Gastrocnemius medialis (tissue), 4 donors: ENCODE results near the gene HSPB2.

ENCODE experiments used
- POLR2A ChIP-seq, 2 donors: fragments of 450-650 bp; IDR thresholded peaks; one replicate each; pipeline ENCODE4 v1.6.1; 2017; ENCODE audit warnings: antibody characterized with exemption in 2 of 2, mild to moderate bottlenecking in 2 of 2, moderate library complexity in 2 of 2
- TF ChIP-seq, protein P1 (sequence below), 5 experiments: fragments of 450-650 bp in 3 of 5; fragments of 200-600 bp in 2 of 5; sonication (generic) in 2 of 5; IDR thresholded peaks in 4 of 5; conservative IDR thresholded peaks in 1 of 5; 1 replicate in 4 of 5; 2 replicates in 1 of 5; pipeline ENCODE4 v1.5.1; 2016 to 2019; ENCODE audit warnings: antibody characterized with exemption in 5 of 5, mild to moderate bottlenecking in 3 of 5, moderate library complexity in 3 of 5

DNA sequence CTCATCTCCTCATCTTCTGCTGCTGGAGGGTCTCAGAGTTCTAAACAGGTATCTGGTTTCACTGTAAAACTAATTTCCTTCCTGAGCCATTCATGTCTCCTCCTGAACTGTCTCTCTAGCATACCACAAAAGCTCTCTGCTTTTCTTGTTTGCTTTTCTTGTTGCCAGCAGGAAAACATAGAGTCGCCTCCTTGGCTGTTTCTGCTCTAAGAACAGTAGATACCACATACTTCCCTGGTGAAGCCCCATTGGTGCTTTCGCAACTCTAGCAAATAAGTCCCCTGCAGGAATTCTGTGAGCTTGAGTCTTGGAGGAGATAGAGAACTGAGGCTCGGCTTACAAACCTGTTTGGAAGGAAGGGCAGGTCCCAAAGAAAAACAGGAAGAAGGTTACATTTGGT is 31.6 kb downstream of the HSPB2 start:
- no peak for TF ChIP-seq POLR2A (IDR thresholded peaks at IDR 0.05)
- TF ChIP-seq, protein P1, sequence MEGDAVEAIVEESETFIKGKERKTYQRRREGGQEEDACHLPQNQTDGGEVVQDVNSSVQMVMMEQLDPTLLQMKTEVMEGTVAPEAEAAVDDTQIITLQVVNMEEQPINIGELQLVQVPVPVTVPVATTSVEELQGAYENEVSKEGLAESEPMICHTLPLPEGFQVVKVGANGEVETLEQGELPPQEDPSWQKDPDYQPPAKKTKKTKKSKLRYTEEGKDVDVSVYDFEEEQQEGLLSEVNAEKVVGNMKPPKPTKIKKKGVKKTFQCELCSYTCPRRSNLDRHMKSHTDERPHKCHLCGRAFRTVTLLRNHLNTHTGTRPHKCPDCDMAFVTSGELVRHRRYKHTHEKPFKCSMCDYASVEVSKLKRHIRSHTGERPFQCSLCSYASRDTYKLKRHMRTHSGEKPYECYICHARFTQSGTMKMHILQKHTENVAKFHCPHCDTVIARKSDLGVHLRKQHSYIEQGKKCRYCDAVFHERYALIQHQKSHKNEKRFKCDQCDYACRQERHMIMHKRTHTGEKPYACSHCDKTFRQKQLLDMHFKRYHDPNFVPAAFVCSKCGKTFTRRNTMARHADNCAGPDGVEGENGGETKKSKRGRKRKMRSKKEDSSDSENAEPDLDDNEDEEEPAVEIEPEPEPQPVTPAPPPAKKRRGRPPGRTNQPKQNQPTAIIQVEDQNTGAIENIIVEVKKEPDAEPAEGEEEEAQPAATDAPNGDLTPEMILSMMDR (IDR thresholded peaks at IDR 0.05 in 4 of 5, conservative IDR thresholded peaks at IDR 0.05 in 1 of 5): no peak
